Measurements from ENCODE around the gene GTF2B. TPM values are rescaled to one million over a fixed set of nuclear protein-coding genes. Genes with fewer than 3 reads are reported as not detected.
"Not testable (repeated sequence)": the region's sequence is repeated elsewhere in the genome, so short reads cannot be mapped to it uniquely, and the experiment has no call there.

The GTF2B gene
- total and polyA plus RNA-seq, 8 donors, result 6.3 to 18.6 (median 11.1) TPM

- H3K36me3 ChIP-seq, result peaks cover 0 to 2% (median 0%) of the 10 kb centered on the region in 3 donors
- H3K27me3 ChIP-seq, result no peaks in the 10 kb centered on the region
- intact Hi-C loops (cut with DNase I), result no loop called here
- H3K4me3 ChIP-seq, result no peak overlapping the region
- no peak for TF ChIP-seq CTCF (IDR thresholded peaks at IDR 0.05)
- H3K4me1 ChIP-seq, result no peaks in the 10 kb centered on the region
- H3K9me3 ChIP-seq, result peaks cover 0 to 6% (median 0%) of the 10 kb centered on the region in 4 donors
- H3K27ac ChIP-seq, result no peak overlapping the region
- no peak for ATAC-seq
- WGBS, 2 donors, result 99 to 100% methylated on average over 3 of the region's 3 CpGs
- no peak for FAIRE-seq
- no peak for DNase-seq
These were observed 26.1 kb upstream of the GTF2B start for GRCh38 chr1:88917321-88918025.

DNA sequence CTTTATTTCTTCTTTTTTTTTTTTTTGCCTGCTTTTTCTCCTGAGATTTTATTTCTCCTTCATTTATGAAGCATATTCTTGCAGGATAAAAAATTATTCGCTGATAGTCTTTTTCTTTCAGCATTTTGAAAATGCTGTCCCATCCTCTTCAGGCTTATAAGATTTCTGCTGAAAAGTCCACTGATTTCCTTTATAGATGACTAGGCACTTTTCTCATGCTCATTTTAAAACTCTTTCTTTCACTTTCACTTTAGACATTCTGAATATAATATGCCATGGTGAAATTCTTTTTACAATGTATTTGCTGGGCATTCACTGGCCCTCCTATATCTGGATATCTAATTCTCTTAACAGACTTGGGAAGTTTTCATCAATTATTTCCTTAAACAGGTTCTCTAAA is 25.5 kb upstream of the GTF2B start:
- Histone ChIP-seq H3K27me3 (no peaks in the 10 kb centered on the region), H3K27ac (no peak overlapping the region), H3K4me1 (no peaks in the 10 kb centered on the region), H3K36me3 (peaks cover 0 to 2% (median 0%) of the 10 kb centered on the region in 3 donors), H3K9me3 (peaks cover 0 to 6% (median 0%) of the 10 kb centered on the region in 4 donors), H3K4me3 (no peak overlapping the region)
- ATAC-seq, result no peak
- intact Hi-C loops (cut with DNase I), result no loop called here
- DNase-seq, result no peak
- no peak for TF ChIP-seq CTCF (IDR thresholded peaks at IDR 0.05)
- no peak for FAIRE-seq
- WGBS, 2 donors, result 57 to 60% methylated on average over 1 of the region's 1 CpG

- DNase-seq; FAIRE-seq; H3K4me1 ChIP-seq; H3K4me3 ChIP-seq; H3K27me3 ChIP-seq; H3K27ac ChIP-seq; ATAC-seq; intact Hi-C loops (cut with DNase I); H3K36me3 ChIP-seq; H3K9me3 ChIP-seq: not testable (repeated sequence)
- WGBS, 2 donors, result 88 to 92% methylated on average over 9 of the region's 9 CpGs
These were observed 20.4 kb upstream of the GTF2B start for GRCh38 chr1:88911800-88912199.

GRCh38 chr1:88911161-88911560 is 19.8 kb upstream of the GTF2B start:
- Histone ChIP-seq H3K27me3 (no peaks in the 10 kb centered on the region), H3K27ac (no peak overlapping the region), H3K9me3 (peaks cover 0 to 6% (median 0%) of the 10 kb centered on the region in 4 donors), H3K4me1 (no peaks in the 10 kb centered on the region), H3K4me3 (no peak overlapping the region), H3K36me3 (no peaks in the 10 kb centered on the region)
- DNase-seq (no peak), ATAC-seq (no peak), FAIRE-seq (no peak)
- intact Hi-C loops (cut with DNase I), result no loop called here
- no peak for TF ChIP-seq CTCF (IDR thresholded peaks at IDR 0.05)
- WGBS, 2 donors, result 81 to 88% methylated on average over 9 of the region's 9 CpGs

- intact Hi-C loops (cut with DNase I), result no loop called here
- no peaks in the 10 kb centered on the region for H3K36me3 ChIP-seq
- H3K4me3 ChIP-seq, result no peak overlapping the region
- TF ChIP-seq CTCF (IDR thresholded peaks at IDR 0.05), result no peak
- 86% methylated on average over 1 of the region's 1 CpG for WGBS, 2 donors
- H3K27ac ChIP-seq, result no peak overlapping the region
- H3K4me1 ChIP-seq, result no peaks in the 10 kb centered on the region
- no peak for ATAC-seq
- no peak for FAIRE-seq
- H3K27me3 ChIP-seq, result no peaks in the 10 kb centered on the region
- H3K9me3 ChIP-seq, result peaks cover 0 to 3% (median 0%) of the 10 kb centered on the region in 4 donors
- DNase-seq, result no peak
These were observed 19.0 kb upstream of the GTF2B start for GRCh38 chr1:88910401-88910800.

Measured in pancreas (tissue), 10 donors.